Vagina (tissue), 2 donors: ENCODE data around the gene TMEM129. TPM values are rescaled to one million over a fixed set of nuclear protein-coding genes. Genes with fewer than 3 reads are reported as not detected.

Experiments
- DNase-seq, 2 donors: peaks; one replicate each; pipeline ENCODE4 v3.0.0-alpha.2; 2017; ENCODE audit errors: extremely low spot score in 2 of 2
- H3K27ac ChIP-seq: fragments of 200-600 bp; sonication (generic); one replicate; pipeline ENCODE4 v1.5.1; 2019
- H3K27me3 ChIP-seq: fragments of 200-600 bp; sonication (generic); one replicate; pipeline ENCODE4 v1.5.1; 2019
- H3K36me3 ChIP-seq, 2 donors: fragments of 200-600 bp; sonication (generic); one replicate each; pipeline ENCODE4 v1.5.1; 2017 to 2019
- H3K4me1 ChIP-seq: fragments of 200-600 bp; sonication (generic); one replicate; pipeline ENCODE4 v1.5.1; 2019
- H3K4me3 ChIP-seq, 2 donors: fragments of 200-600 bp; sonication (generic); 1 replicate in 1 of 2; 2 replicates in 1 of 2; pipeline ENCODE4 v1.5.1; 2016 to 2019
- H3K9me3 ChIP-seq: fragments of 200-600 bp; sonication (generic); one replicate; pipeline ENCODE4 v1.5.1; 2019
- POLR2A ChIP-seq, 2 donors: fragments of 450-650 bp; IDR thresholded peaks; one replicate each; pipeline ENCODE4 v1.6.1; 2017; ENCODE audit warnings: antibody characterized with exemption in 2 of 2, mild to moderate bottlenecking in 2 of 2, moderate library complexity in 2 of 2
- POLR2AphosphoS5 ChIP-seq, 2 donors: sonication (generic); formaldehyde crosslinking; IDR thresholded peaks; one replicate each; pipeline ENCODE4 v1.9.0; 2017; ENCODE audit warnings: antibody characterized with exemption in 2 of 2, mild to moderate bottlenecking in 2 of 2, low read depth in 1 of 2; ENCODE audit not compliant: insufficient read depth in 1 of 2
- intact Hi-C: fragments of 100-400 bp; cut with DNase I; formaldehyde crosslinking; loops from one replicate; pipeline ENCODE4 v1.15.1; 2023
- total RNA-seq: library from RNA; depleted of rRNA; stranded (reverse); fragments of >200 nt; gene quantifications from one replicate; pipeline ENCODE4 v1.2.3, GENCODE V29; 2016
- TF ChIP-seq, protein P1 (sequence below), 3 experiments: fragments of 450-650 bp in 2 of 3; fragments of 200-600 bp in 1 of 3; sonication (generic) in 1 of 3; IDR thresholded peaks; one replicate each; pipeline ENCODE4 v1.5.1; 2017 to 2019; ENCODE audit warnings: antibody characterized with exemption in 3 of 3, mild to moderate bottlenecking in 2 of 3, moderate library complexity in 2 of 3

TMEM129 gene
- total RNA-seq, 1 donor from 2014 or later: 50.6 TPM

- Histone ChIP-seq H3K36me3 (no peaks in the 10 kb centered on the region), H3K27ac (peak overlapping the region; percentile 64), H3K9me3 (no peaks in the 10 kb centered on the region), H3K4me3 (peak overlapping the region; percentile 71 to 81), H3K27me3 (no peaks in the 10 kb centered on the region), H3K4me1 (peaks cover 19% of the 10 kb centered on the region)
- intact Hi-C loops: no loop called here
- no peak for TF ChIP-seq POLR2A (IDR thresholded peaks at IDR 0.05)
- TF ChIP-seq POLR2AphosphoS5 (IDR thresholded peaks at IDR 0.05; ENCODE audit: insufficient read depth in 1 of 2, low read depth in 1 of 2): no peak
- TF ChIP-seq, protein P1, sequence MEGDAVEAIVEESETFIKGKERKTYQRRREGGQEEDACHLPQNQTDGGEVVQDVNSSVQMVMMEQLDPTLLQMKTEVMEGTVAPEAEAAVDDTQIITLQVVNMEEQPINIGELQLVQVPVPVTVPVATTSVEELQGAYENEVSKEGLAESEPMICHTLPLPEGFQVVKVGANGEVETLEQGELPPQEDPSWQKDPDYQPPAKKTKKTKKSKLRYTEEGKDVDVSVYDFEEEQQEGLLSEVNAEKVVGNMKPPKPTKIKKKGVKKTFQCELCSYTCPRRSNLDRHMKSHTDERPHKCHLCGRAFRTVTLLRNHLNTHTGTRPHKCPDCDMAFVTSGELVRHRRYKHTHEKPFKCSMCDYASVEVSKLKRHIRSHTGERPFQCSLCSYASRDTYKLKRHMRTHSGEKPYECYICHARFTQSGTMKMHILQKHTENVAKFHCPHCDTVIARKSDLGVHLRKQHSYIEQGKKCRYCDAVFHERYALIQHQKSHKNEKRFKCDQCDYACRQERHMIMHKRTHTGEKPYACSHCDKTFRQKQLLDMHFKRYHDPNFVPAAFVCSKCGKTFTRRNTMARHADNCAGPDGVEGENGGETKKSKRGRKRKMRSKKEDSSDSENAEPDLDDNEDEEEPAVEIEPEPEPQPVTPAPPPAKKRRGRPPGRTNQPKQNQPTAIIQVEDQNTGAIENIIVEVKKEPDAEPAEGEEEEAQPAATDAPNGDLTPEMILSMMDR (IDR thresholded peaks at IDR 0.05): no peak
- DNase-seq: no peak
Observed at GRCh38 chr4:1683261-1683735, 37.8 kb downstream of the TMEM129 start.

DNA sequence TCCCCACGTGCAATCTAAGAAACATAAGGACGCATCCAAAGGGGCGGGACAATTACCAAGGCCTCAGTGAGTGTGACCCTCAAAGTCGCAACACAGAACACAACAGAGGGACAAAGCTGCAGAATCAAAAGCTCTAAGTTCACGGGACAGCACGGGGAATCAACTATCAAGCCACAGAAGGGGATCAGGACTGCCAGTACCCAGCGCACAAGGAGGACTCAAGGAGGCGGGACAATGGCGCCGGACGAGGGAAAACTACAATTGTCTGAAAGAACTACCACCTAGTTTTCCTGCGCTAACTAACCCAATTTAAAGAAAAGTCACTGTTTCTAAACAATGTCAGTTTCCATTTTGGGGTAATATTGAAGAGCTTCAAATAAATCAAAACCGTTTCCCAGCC lies 38.3 kb downstream of the TMEM129 start:
- DNase-seq: no peak
- intact Hi-C loops: no loop called here
- H3K4me3 ChIP-seq: peak overlapping the region in 1 of 2 donors; percentile 81
- TF ChIP-seq POLR2A (IDR thresholded peaks at IDR 0.05) (no peak), POLR2AphosphoS5 (IDR thresholded peaks at IDR 0.05; ENCODE audit: insufficient read depth in 1 of 2, low read depth in 1 of 2) (no peak)
- TF ChIP-seq, protein P1 (IDR thresholded peaks at IDR 0.05): no peak
- H3K36me3 ChIP-seq: no peaks in the 10 kb centered on the region
- peaks cover 19% of the 10 kb centered on the region for H3K4me1 ChIP-seq
- no peaks in the 10 kb centered on the region for H3K27me3 ChIP-seq
- H3K9me3 ChIP-seq: no peaks in the 10 kb centered on the region
- H3K27ac ChIP-seq: peak overlapping the region; percentile 64

GRCh38 chr4:1678244-1678643 lies 42.9 kb downstream of the TMEM129 start:
- no peak overlapping the region for H3K4me3 ChIP-seq
- no peaks in the 10 kb centered on the region for H3K36me3 ChIP-seq
- H3K4me1 ChIP-seq: peaks cover 5% of the 10 kb centered on the region
- no peaks in the 10 kb centered on the region for H3K27me3 ChIP-seq
- intact Hi-C loops: no loop called here
- H3K27ac ChIP-seq: no peak overlapping the region
- no peaks in the 10 kb centered on the region for H3K9me3 ChIP-seq
- no peak for DNase-seq
- TF ChIP-seq POLR2A (IDR thresholded peaks at IDR 0.05) (no peak), POLR2AphosphoS5 (IDR thresholded peaks at IDR 0.05; ENCODE audit: insufficient read depth in 1 of 2, low read depth in 1 of 2) (no peak)
- TF ChIP-seq, protein P1 (IDR thresholded peaks at IDR 0.05): no peak

- H3K36me3 ChIP-seq: no peaks in the 10 kb centered on the region
- no peak overlapping the region for H3K4me3 ChIP-seq
- no peak for TF ChIP-seq POLR2AphosphoS5 (IDR thresholded peaks at IDR 0.05; ENCODE audit: insufficient read depth in 1 of 2, low read depth in 1 of 2)
- TF ChIP-seq POLR2A (IDR thresholded peaks at IDR 0.05): no peak
- TF ChIP-seq, protein P1 (IDR thresholded peaks at IDR 0.05): no peak
- DNase-seq: no peak
- H3K27me3 ChIP-seq: no peaks in the 10 kb centered on the region
- H3K27ac ChIP-seq: no peak overlapping the region
- no peaks in the 10 kb centered on the region for H3K4me1 ChIP-seq
- no peaks in the 10 kb centered on the region for H3K9me3 ChIP-seq
- intact Hi-C loops: no loop called here
Observed at GRCh38 chr4:1676605-1677525, 44.3 kb downstream of the TMEM129 start.

- no peak for DNase-seq
- TF ChIP-seq POLR2A (IDR thresholded peaks at IDR 0.05): no peak
- no peak for TF ChIP-seq POLR2AphosphoS5 (IDR thresholded peaks at IDR 0.05; ENCODE audit: insufficient read depth in 1 of 2, low read depth in 1 of 2)
- TF ChIP-seq, protein P1 (IDR thresholded peaks at IDR 0.05): no peak
- H3K4me1 ChIP-seq: no peaks in the 10 kb centered on the region
- no peak overlapping the region for H3K4me3 ChIP-seq
- intact Hi-C loops: no loop called here
- H3K27me3 ChIP-seq: no peaks in the 10 kb centered on the region
- H3K9me3 ChIP-seq: no peaks in the 10 kb centered on the region
- H3K27ac ChIP-seq: no peak overlapping the region
- H3K36me3 ChIP-seq: no peaks in the 10 kb centered on the region
Observed at GRCh38 chr4:1675802-1676137, 45.4 kb downstream of the TMEM129 start.
